NK-92 (cell line): ENCODE data around the gene DNAH1.

Source experiments
- DNase-seq: peaks from one replicate; lab custom pipeline; 2025; ENCODE audit not compliant: unreplicated experiment; lab: John Stamatoyannopoulos, UW

DNAH1 gene

GRCh38 chr3:52443791-52444687, 127.9 kb downstream of the DNAH1 start:
- no peak for DNase-seq

- DNase-seq = no peak
Measured at GRCh38 chr3:52444860-52445793, 129.0 kb downstream of the DNAH1 start, which contains the start of gene SEMA3G. SEMA3G (minus strand) TSS chr3:52445103; CDS start chr3:52445027, 76 bp downstream.

GRCh38 chr3:52446042-52446441, 129.9 kb downstream of the DNAH1 start:
- DNase-seq = no peak

GRCh38 chr3:52446631-52447511, 130.8 kb downstream of the DNAH1 start:
- DNase-seq = no peak

GRCh38 chr3:52447512-52448355, 131.6 kb downstream of the DNAH1 start:
- DNase-seq = no peak
